Measurements from ENCODE around the gene SLC6A11. TPM values are rescaled to one million over a fixed set of nuclear protein-coding genes. Genes with fewer than 3 reads are reported as not detected.

The SLC6A11 gene
- total and polyA plus RNA-seq, 2 of the 8 experiments (the other 6 are each of a cell fraction or from before 2014, with no cell fraction given): 0.78 to 1.5 TPM

GRCh38 chr3:10937141-10937825, 121.3 kb downstream of the SLC6A11 start:
- Histone ChIP-seq H2BK15ac (ENCODE audit: low read length) (no peak overlapping the region), H3K27ac (ENCODE audit: low read depth, low read length) (no peak overlapping the region), H3K4me3 (ENCODE audit: extremely low read depth in 1 of 4, insufficient read depth in 2 of 4, low read depth in 3 of 4, low read length in 4 of 4) (no peak overlapping the region), H2AK5ac (ENCODE audit: low read depth, low read length) (no peak overlapping the region), H4K91ac (replicated peaks; ENCODE audit: insufficient read length, low read length) (no peak overlapping the region), H3K9ac (replicated peaks in 1 of 4; ENCODE audit: extremely low read depth in 1 of 4, low read depth in 3 of 4, low read length in 3 of 4) (no peak overlapping the region), H3K4me2 (ENCODE audit: insufficient read depth in 1 of 2, low read depth in 2 of 2, low read length in 2 of 2) (no peak overlapping the region), H3K36me3 (ENCODE audit: control insufficient read depth in 2 of 4, insufficient read depth in 4 of 4, low read length in 3 of 4) (no peaks in the 10 kb centered on the region), H2AFZ (ENCODE audit: low read length) (no peak overlapping the region), H3K9me3 (ENCODE audit: insufficient read depth in 2 of 2, low read depth in 1 of 2, low read length in 1 of 2) (peaks cover 2 to 3% of the 10 kb centered on the region in 2 experiments), H2BK120ac (replicated peaks; ENCODE audit: low read depth, low read length) (no peak overlapping the region), H3K14ac (ENCODE audit: insufficient read length) (no peak overlapping the region), H3K56ac (replicated peaks; ENCODE audit: insufficient read length, low read depth, low read length) (no peak overlapping the region), H3K27me3 (replicated peaks in 1 of 4; ENCODE audit: control insufficient read depth in 3 of 4, extremely low read depth in 1 of 4, insufficient read depth in 3 of 4, low read length in 3 of 4) (no peaks in the 10 kb centered on the region; a peak in 1 of 7 replicates), H4K8ac (ENCODE audit: extremely low read depth, insufficient read depth, low read length) (no peak overlapping the region), H2BK20ac (ENCODE audit: low read length) (no peak overlapping the region), H3K79me1 (ENCODE audit: low read depth, low read length) (no peaks in the 10 kb centered on the region), H3K18ac (ENCODE audit: extremely low read depth, low read length) (no peak overlapping the region), H4K20me1 (replicated peaks in 1 of 2; ENCODE audit: control insufficient read depth in 1 of 2, insufficient read depth in 2 of 2, low read length in 2 of 2) (no peaks in the 10 kb centered on the region), H2BK5ac (ENCODE audit: low read depth, low read length) (no peak overlapping the region), H3K23ac (ENCODE audit: insufficient read length) (no peak overlapping the region), H3K79me2 (ENCODE audit: control insufficient read depth in 1 of 2, insufficient read depth in 2 of 2, low read length in 2 of 2) (no peaks in the 10 kb centered on the region), H3K4me1 (replicated peaks in 1 of 4; ENCODE audit: control insufficient read depth in 3 of 4, insufficient read depth in 4 of 4, low read length in 3 of 4) (peaks cover 0 to 5% (median 2%) of the 10 kb centered on the region in 4 experiments; a peak in 3 of 7 replicates), H3K23me2 (ENCODE audit: low read depth, low read length) (no peaks in the 10 kb centered on the region), H2BK12ac (ENCODE audit: low read depth, low read length) (no peak overlapping the region), H4K5ac (ENCODE audit: insufficient read length, low read depth, low read length) (no peak overlapping the region), H3K4ac (replicated peaks; ENCODE audit: insufficient read length, low read depth, low read length) (no peak overlapping the region)
- TF ChIP-seq ZNF274 (IDR thresholded peaks at IDR 0.05; ENCODE audit: borderline replicate concordance, extremely low read depth, low read length): no peak
- CTCF ChIA-PET (ENCODE audit: partially characterized antibody): interaction anchor here (0.8 to 2.2 kb wide), 7 partner anchors 8 to 175 kb away, joined by 3 to 7 read pairs (median 4); no protein-coding TSS in a partner anchor
- DNase-seq (ENCODE audit: low read depth in 1 of 2, low spot score in 2 of 2) (no peak), FAIRE-seq (no peak)
- 95% methylated on average over 11 of the region's 12 CpGs; no CpG with 5 or more reads in 1 of the 2 experiments for WGBS, 2 experiments (ENCODE audit: extremely low coverage in 1 of 2, insufficient coverage in 1 of 2, insufficient read length in 1 of 2, insufficient replicate concordance in 2 of 2, low coverage in 1 of 2, low lambda C conversion rate in 2 of 2, missing lambda C conversion rate in 1 of 2)
- POLR2A ChIA-PET (ENCODE audit: partially characterized antibody): no interaction called here

Data from H1 (cell line).